SK-N-SH treated with all-trans-retinoic acid at 6 μM for 48 hours (cell line): ENCODE results near the gene RAPGEF4.

ENCODE experiments used
- ATAC-seq: fragments of 200-7000 bp; cut with Tn5 transposase; 3 replicates; pipeline ENCODE4 v1.9.1; 2020; ENCODE audit warnings: mild to moderate bottlenecking, moderate library complexity
- ARNTL ChIP-seq: fragments of 450-650 bp; formaldehyde crosslinking; IDR thresholded peaks from 2 replicates; pipeline ENCODE4 v1.5.0; 2020; ENCODE audit warnings: low read depth, mild to moderate bottlenecking, moderate library complexity, borderline replicate concordance
- BACH2 ChIP-seq: fragments of 250-450 bp; sonication (Bioruptor Pico); IDR thresholded peaks from 2 replicates; pipeline ENCODE4 v1.9.0; 2021; ENCODE audit warnings: mild to moderate bottlenecking, borderline replicate concordance
- CSDC2 ChIP-seq: fragments of 250-450 bp; sonication (Bioruptor Pico); IDR thresholded peaks from 2 replicates; pipeline ENCODE4 v1.5.0; 2020; ENCODE audit warnings: mild to moderate bottlenecking, moderate library complexity
- ESRRG ChIP-seq: fragments of 250-450 bp; sonication (Bioruptor Pico); IDR thresholded peaks from 2 replicates; pipeline ENCODE4 v1.6.1; 2021; ENCODE audit warnings: mild to moderate bottlenecking
- GLIS3 ChIP-seq: fragments of 250-450 bp; sonication (Bioruptor Pico); IDR thresholded peaks from 2 replicates; pipeline ENCODE4 v1.5.0; 2020; ENCODE audit warnings: mild to moderate bottlenecking, moderate library complexity
- ISL1 ChIP-seq: fragments of 250-450 bp; sonication (Bioruptor Pico); IDR thresholded peaks from 2 replicates; pipeline ENCODE4 v2.1.2; 2022; ENCODE audit warnings: mild to moderate bottlenecking, moderate library complexity
- OSR1 ChIP-seq: fragments of 250-450 bp; sonication (Bioruptor Pico); IDR thresholded peaks from 2 replicates; pipeline ENCODE4 v1.8.0; 2022; ENCODE audit warnings: moderate library complexity, mild to moderate bottlenecking, inconsistent platforms
- PPARA ChIP-seq: fragments of 250-450 bp; sonication (Bioruptor Pico); IDR thresholded peaks from 2 replicates; pipeline ENCODE4 v1.5.0; 2020; ENCODE audit warnings: mild to moderate bottlenecking, borderline replicate concordance
- RARB ChIP-seq: fragments of 250-450 bp; sonication (Bioruptor Pico); IDR thresholded peaks from 2 replicates; pipeline ENCODE4 v1.8.0; 2021; ENCODE audit warnings: mild to moderate bottlenecking, moderate library complexity
- SNAI2 ChIP-seq: fragments of 250-450 bp; sonication (Bioruptor Pico); IDR thresholded peaks from 2 replicates; pipeline ENCODE4 v1.5.0; 2020; ENCODE audit warnings: mild to moderate bottlenecking, moderate library complexity
- TCF4 ChIP-seq: fragments of 250-450 bp; sonication (Bioruptor Pico); IDR thresholded peaks from 2 replicates; pipeline ENCODE4 v1.8.0; 2021; ENCODE audit warnings: mild to moderate bottlenecking, moderate library complexity, borderline replicate concordance
- TOX ChIP-seq: fragments of 250-450 bp; sonication (Bioruptor Pico); IDR thresholded peaks from 2 replicates; pipeline ENCODE4 v1.8.0; 2021; ENCODE audit warnings: mild to moderate bottlenecking, moderate library complexity, borderline replicate concordance
- ZC3H10 ChIP-seq: fragments of 250-450 bp; sonication (Bioruptor Pico); IDR thresholded peaks from 2 replicates; pipeline ENCODE4 v1.5.1; 2021; ENCODE audit warnings: mild to moderate bottlenecking, moderate library complexity
- ZFP3 ChIP-seq: fragments of 250-450 bp; sonication (Bioruptor Pico); IDR thresholded peaks from 2 replicates; pipeline ENCODE4 v1.5.0; 2020; ENCODE audit warnings: mild to moderate bottlenecking, moderate library complexity
- ZFP30 ChIP-seq: fragments of 450-650 bp; formaldehyde crosslinking; IDR thresholded peaks from 2 replicates; pipeline ENCODE4 v1.5.0; 2022; ENCODE audit warnings: mild to moderate bottlenecking, moderate library complexity
- ZNF565 ChIP-seq: fragments of 450-650 bp; formaldehyde crosslinking; conservative IDR thresholded peaks from 2 replicates; pipeline ENCODE4 v1.5.0; 2020; ENCODE audit warnings: low read depth, mild to moderate bottlenecking, moderate library complexity
- ZNF70 ChIP-seq: fragments of 450-650 bp; formaldehyde crosslinking; IDR thresholded peaks from 2 replicates; pipeline ENCODE4 v1.5.0; 2020; ENCODE audit warnings: mild to moderate bottlenecking, moderate library complexity
- ZNF8 ChIP-seq: fragments of 450-650 bp; formaldehyde crosslinking; IDR thresholded peaks from 2 replicates; pipeline ENCODE4 v1.5.0; 2020; ENCODE audit warnings: mild to moderate bottlenecking, moderate library complexity
- TF ChIP-seq, protein P1 (sequence below): fragments of 250-450 bp; sonication (Bioruptor Pico); IDR thresholded peaks from 2 replicates; pipeline ENCODE4 v1.8.0; 2021; ENCODE audit warnings: low read depth, mild to moderate bottlenecking, moderate library complexity, borderline replicate concordance
- TF ChIP-seq, protein P2 (sequence below): fragments of 250-450 bp; sonication (Bioruptor Pico); IDR thresholded peaks from 2 replicates; pipeline ENCODE4 v1.5.1; 2020; ENCODE audit warnings: low read depth, mild to moderate bottlenecking, moderate library complexity
- TF ChIP-seq, protein P3 (sequence below): fragments of 250-450 bp; sonication (Bioruptor Pico); IDR thresholded peaks from 2 replicates; pipeline ENCODE4 v1.5.1; 2021; ENCODE audit warnings: mild to moderate bottlenecking, moderate library complexity
- TF ChIP-seq, protein P4 (sequence below): fragments of 250-450 bp; sonication (Bioruptor Pico); IDR thresholded peaks from 2 replicates; pipeline ENCODE4 v1.8.0; 2020; ENCODE audit warnings: mild to moderate bottlenecking, moderate library complexity, borderline replicate concordance
- TF ChIP-seq, protein P5 (sequence below): fragments of 250-450 bp; sonication (Bioruptor Pico); IDR thresholded peaks from 2 replicates; pipeline ENCODE4 v1.5.0; 2020; ENCODE audit warnings: mild to moderate bottlenecking, moderate library complexity

The RAPGEF4 gene

DNA sequence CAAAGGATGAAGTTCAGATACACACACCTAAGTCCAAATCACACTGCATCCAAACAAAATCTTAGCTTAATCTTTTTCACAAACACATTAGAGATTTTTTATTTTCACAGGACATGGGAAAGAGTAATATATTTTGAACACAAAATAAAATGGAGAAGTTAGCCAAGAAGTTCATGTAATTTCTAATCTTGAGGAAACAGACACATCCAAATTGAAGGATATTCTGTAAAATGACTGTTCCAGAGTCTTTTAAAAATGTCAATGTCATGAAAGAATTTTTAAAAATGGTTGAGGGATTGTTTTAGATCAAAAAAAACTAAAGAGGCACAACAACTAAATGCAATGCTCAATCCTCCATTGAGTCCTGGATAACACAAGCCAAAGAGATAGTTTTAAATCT lies 12.4 kb upstream of the RAPGEF4 start:
- TF ChIP-seq SNAI2 (CRISPR knock-in tag) (no peak), OSR1 (CRISPR knock-in tag) (no peak), ZNF565 (CRISPR knock-in tag) (no peak), GLIS3 (CRISPR knock-in tag) (no peak), ZFP30 (CRISPR knock-in tag) (no peak), ESRRG (CRISPR knock-in tag) (no peak), ZC3H10 (CRISPR knock-in tag) (no peak), ZNF70 (CRISPR knock-in tag) (no peak), ARNTL (CRISPR knock-in tag) (no peak), RARB (no peak), TOX (no peak), TCF4 (no peak), ZNF8 (no peak), ZFP3 (CRISPR knock-in tag) (no peak), BACH2 (CRISPR knock-in tag) (no peak)
- TF ChIP-seq, protein P1, sequence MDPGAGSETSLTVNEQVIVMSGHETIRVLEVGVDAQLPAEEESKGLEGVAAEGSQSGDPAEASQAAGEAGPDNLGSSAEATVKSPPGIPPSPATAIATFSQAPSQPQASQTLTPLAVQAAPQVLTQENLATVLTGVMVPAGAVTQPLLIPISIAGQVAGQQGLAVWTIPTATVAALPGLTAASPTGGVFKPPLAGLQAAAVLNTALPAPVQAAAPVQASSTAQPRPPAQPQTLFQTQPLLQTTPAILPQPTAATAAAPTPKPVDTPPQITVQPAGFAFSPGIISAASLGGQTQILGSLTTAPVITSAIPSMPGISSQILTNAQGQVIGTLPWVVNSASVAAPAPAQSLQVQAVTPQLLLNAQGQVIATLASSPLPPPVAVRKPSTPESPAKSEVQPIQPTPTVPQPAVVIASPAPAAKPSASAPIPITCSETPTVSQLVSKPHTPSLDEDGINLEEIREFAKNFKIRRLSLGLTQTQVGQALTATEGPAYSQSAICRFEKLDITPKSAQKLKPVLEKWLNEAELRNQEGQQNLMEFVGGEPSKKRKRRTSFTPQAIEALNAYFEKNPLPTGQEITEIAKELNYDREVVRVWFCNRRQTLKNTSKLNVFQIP (CRISPR knock-in tag) = no peak
- TF ChIP-seq, protein P2, sequence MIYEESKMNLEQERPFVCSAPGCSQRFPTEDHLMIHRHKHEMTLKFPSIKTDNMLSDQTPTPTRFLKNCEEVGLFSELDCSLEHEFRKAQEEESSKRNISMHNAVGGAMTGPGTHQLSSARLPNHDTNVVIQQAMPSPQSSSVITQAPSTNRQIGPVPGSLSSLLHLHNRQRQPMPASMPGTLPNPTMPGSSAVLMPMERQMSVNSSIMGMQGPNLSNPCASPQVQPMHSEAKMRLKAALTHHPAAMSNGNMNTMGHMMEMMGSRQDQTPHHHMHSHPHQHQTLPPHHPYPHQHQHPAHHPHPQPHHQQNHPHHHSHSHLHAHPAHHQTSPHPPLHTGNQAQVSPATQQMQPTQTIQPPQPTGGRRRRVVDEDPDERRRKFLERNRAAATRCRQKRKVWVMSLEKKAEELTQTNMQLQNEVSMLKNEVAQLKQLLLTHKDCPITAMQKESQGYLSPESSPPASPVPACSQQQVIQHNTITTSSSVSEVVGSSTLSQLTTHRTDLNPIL (CRISPR knock-in tag) = no peak
- TF ChIP-seq, protein P3, sequence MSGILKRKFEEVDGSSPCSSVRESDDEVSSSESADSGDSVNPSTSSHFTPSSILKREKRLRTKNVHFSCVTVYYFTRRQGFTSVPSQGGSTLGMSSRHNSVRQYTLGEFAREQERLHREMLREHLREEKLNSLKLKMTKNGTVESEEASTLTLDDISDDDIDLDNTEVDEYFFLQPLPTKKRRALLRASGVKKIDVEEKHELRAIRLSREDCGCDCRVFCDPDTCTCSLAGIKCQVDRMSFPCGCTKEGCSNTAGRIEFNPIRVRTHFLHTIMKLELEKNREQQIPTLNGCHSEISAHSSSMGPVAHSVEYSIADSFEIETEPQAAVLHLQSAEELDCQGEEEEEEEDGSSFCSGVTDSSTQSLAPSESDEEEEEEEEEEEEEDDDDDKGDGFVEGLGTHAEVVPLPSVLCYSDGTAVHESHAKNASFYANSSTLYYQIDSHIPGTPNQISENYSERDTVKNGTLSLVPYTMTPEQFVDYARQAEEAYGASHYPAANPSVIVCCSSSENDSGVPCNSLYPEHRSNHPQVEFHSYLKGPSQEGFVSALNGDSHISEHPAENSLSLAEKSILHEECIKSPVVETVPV = no peak
- TF ChIP-seq, protein P4, sequence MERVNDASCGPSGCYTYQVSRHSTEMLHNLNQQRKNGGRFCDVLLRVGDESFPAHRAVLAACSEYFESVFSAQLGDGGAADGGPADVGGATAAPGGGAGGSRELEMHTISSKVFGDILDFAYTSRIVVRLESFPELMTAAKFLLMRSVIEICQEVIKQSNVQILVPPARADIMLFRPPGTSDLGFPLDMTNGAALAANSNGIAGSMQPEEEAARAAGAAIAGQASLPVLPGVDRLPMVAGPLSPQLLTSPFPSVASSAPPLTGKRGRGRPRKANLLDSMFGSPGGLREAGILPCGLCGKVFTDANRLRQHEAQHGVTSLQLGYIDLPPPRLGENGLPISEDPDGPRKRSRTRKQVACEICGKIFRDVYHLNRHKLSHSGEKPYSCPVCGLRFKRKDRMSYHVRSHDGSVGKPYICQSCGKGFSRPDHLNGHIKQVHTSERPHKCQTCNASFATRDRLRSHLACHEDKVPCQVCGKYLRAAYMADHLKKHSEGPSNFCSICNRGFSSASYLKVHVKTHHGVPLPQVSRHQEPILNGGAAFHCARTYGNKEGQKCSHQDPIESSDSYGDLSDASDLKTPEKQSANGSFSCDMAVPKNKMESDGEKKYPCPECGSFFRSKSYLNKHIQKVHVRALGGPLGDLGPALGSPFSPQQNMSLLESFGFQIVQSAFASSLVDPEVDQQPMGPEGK (CRISPR knock-in tag) = no peak
- ATAC-seq = no peak

DNA sequence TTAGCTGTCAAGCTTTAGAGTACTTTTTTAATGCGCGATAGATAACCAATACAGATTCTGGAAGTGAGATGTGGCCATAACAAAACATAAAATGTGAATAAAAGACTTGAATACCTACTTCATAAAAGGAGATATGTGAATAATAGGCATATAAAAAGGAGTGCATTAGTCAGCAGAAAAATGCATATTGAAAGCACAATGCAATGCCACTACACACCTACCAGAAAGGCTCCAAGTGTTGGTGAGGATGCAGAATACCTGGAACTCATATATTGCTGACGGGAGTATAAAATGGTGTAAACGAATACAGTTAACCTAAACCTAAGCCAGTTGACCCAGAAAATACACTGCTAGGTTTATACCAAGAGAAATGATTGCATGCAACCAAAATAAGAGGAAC lies 10.9 kb upstream of the RAPGEF4 start:
- TF ChIP-seq OSR1 (CRISPR knock-in tag) (no peak), GLIS3 (CRISPR knock-in tag) (no peak), ZFP30 (CRISPR knock-in tag) (no peak), ARNTL (CRISPR knock-in tag) (no peak), CSDC2 (CRISPR knock-in tag) (no peak), BACH2 (CRISPR knock-in tag) (no peak), ISL1 (no peak), ZNF8 (no peak), ZNF565 (CRISPR knock-in tag) (no peak), TCF4 (no peak), ZNF70 (CRISPR knock-in tag) (no peak), SNAI2 (CRISPR knock-in tag) (no peak), ESRRG (CRISPR knock-in tag) (no peak), PPARA (CRISPR knock-in tag) (no peak)
- TF ChIP-seq, protein P5, sequence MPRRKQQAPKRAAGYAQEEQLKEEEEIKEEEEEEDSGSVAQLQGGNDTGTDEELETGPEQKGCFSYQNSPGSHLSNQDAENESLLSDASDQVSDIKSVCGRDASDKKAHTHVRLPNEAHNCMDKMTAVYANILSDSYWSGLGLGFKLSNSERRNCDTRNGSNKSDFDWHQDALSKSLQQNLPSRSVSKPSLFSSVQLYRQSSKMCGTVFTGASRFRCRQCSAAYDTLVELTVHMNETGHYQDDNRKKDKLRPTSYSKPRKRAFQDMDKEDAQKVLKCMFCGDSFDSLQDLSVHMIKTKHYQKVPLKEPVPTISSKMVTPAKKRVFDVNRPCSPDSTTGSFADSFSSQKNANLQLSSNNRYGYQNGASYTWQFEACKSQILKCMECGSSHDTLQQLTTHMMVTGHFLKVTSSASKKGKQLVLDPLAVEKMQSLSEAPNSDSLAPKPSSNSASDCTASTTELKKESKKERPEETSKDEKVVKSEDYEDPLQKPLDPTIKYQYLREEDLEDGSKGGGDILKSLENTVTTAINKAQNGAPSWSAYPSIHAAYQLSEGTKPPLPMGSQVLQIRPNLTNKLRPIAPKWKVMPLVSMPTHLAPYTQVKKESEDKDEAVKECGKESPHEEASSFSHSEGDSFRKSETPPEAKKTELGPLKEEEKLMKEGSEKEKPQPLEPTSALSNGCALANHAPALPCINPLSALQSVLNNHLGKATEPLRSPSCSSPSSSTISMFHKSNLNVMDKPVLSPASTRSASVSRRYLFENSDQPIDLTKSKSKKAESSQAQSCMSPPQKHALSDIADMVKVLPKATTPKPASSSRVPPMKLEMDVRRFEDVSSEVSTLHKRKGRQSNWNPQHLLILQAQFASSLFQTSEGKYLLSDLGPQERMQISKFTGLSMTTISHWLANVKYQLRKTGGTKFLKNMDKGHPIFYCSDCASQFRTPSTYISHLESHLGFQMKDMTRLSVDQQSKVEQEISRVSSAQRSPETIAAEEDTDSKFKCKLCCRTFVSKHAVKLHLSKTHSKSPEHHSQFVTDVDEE (CRISPR knock-in tag) = no peak
- TF ChIP-seq, protein P2 (CRISPR knock-in tag) = no peak
- TF ChIP-seq, protein P3 = no peak
- TF ChIP-seq, protein P1 (CRISPR knock-in tag) = no peak

More for the DNA sequence above, 10.9 kb upstream of the RAPGEF4 start:
- ATAC-seq = no peak
